Measurements from ENCODE around the gene RBP5. TPM values are rescaled to one million over a fixed set of nuclear protein-coding genes. Genes with fewer than 3 reads are reported as not detected.

The RBP5 gene, protein sequence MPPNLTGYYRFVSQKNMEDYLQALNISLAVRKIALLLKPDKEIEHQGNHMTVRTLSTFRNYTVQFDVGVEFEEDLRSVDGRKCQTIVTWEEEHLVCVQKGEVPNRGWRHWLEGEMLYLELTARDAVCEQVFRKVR
- not detected in 2 replicates for total RNA-seq

DNA sequence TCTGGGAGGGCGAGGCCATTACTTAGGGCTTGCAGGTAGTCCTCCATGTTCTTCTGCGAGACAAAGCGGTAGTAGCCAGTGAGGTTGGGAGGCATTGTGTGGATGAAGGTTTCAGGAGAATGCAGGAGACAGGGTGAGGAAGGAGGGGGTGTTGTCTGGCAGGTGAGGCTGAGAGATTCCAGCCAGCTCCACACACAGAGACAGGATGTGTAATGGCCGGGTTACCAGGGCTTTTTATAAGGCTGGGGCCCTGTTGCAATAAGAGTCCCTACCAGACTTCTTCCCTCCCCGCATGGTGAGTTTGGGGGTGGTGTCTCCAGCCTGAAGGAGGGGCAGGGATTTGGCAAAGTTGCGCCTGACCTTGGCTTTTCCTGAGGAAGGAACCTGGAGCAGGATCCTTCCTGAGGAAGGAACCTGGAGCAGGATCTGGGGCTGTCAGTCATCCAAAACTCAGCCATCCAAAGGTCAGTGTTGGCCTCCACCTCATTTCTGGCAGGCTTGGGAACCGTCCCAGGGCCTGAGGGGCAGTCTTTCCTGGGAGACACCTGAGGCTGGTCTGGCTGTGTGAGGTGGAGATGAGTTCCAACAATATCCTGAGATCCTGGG, at the start of gene RBP5:
RBP5 (minus strand) TSS at position 209 of the 606 bp plus-strand sequence; CDS start at position 95, 114 bp downstream.

DNA sequence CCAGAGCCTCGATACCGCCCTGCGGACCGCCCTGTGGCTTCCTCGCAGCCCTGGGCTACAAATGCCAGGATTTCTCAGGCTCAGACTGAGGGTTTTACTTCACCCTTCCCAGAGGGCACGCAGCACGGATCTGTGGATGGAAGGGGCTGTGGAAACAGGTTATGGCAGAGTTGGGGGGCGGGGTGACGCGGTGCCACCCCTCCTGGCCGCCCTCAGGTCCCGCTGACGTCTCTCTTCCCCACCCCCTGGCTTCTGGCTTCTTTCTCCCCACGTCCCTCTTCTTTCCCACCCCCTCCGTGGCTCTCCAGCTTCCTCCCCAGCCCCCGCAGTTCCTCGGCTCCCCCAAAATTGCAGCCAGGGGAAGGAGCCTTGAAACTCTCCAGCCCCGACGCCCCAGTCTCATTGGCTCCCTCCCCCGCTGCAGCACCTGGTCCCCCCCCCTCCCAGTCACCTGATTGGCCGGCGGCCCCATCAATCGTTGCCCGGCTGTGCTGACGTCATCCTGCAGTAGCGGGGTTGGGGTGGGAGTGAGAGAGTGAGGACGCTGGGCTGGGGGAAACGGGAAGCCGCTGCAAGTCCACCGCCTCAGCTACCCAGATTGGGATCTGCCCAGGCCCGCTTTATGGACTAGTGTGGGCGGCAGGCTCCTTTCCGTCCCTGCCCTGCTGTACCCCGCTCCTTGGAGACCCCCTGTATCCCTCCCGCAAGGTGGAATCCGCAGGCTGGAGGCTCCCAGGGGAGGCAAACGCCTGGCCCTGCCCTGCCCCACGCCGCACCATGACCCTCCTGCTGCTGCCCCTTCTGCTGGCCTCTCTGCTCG, 1.4 kb upstream of the RBP5 start, which contains the start of gene CLSTN3:
CLSTN3 (plus strand) TSS at position 500 of the 820 bp plus-strand sequence; CDS start at position 778, 278 bp downstream.

DNA sequence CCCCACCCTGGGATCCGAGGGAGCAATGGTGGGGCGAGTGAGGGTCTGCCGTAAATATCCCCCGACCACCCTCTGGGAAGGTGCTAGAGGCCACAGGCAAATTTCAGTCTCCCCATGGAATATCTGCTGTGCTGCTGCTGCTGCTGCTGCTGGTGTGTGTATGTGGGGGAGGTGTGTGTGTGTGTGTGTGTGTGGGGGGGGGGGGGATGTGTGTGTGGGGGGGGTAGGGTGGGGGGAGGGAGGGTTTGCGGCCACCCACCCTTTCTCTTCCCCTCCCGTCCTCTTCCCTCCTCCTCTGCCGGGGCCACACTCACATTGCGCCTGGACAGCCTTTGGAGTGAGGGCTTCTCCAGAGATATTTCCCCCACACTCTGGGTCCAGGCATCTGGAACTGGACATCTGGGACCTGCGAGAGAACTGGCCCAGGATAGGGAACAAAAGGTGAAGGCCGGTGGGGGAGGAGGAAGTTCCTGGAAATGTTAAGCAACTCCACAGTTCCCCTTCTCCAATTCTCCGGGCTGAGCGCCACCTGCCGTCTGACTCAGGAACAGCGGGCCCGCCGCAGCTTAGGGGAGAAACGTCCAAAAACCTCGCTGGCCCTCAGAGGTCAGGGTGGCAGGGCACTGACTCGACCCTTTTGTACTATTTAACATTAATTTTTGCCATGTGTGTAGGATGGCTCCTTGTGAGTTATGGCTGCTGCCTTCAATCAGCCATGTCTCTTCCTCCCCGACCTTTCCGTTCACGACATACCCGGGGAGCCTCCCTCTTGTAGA, 19.7 kb downstream of the RBP5 start, which contains the start of gene C1RL:
C1RL (minus strand) TSS at position 419 of the 776 bp plus-strand sequence; CDS start at position 385, 34 bp downstream.

DNA sequence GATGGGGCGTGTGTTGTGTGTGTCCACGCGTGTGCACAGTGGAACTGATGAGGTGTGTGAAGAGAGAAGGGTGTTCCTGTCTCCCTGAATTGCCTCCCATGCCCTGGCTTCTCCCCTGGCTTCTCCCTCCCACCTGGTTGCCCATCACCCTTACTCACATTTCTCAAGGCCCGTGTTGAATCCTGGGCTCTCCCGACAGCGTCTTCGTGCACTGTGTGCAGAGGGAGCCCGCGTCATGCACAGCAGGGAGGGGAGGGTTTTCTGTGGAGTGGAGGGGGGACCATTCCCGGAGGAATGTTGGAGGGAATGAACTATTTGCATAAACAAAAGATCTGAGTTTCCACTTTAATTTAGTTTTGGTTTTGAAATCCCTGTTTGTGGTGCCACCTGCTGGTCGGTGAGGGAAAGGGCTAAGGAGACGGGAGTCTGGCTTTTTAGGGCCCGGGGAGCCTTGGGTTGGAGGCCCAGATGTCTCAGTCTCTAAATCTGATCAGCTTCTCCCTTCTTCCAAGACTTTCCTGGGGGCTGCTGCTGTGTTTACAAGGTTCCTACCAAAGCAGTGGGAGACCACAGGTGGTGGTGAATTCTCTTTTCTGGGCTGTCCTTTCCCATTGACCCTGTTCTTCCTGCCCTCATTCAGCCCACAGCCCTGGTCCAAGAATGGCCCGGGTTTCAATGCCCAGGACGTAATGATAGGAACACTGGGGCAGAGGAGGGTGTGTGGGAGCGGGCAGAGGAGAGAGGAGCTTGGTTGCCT, 36.3 kb downstream of the RBP5 start, which contains the start of gene C1R:
C1R (minus strand) TSS at position 217 of the 757 bp plus-strand sequence; CDS start at position 160, 57 bp downstream.

Other genes starting within 250 kb of the RBP5 start
- gene LRRC23, start 224.1 kb downstream of the RBP5 start, total RNA-seq = 7.5 and 11.8 TPM in 2 replicates
- gene ENO2, start 214.3 kb downstream of the RBP5 start, total RNA-seq = 16.0 and 17.5 TPM in 2 replicates
- gene ATN1, start 200.9 kb downstream of the RBP5 start, total RNA-seq = 34.4 and 55.0 TPM in 2 replicates
- gene RNU7-1, start 185.1 kb downstream of the RBP5 start, total RNA-seq = not detected in 2 replicates
- 147 and 190 TPM in 2 replicates for gene C12orf57, start 184.9 kb downstream of the RBP5 start, total RNA-seq
- 9.6 and 21.9 TPM in 2 replicates for gene PTPN6, start 177.5 kb downstream of the RBP5 start, total RNA-seq
- gene PHB2, start 158.2 kb downstream of the RBP5 start, total RNA-seq = 391 and 420 TPM in 2 replicates
- gene EMG1, start 158.0 kb downstream of the RBP5 start, total RNA-seq = 26.1 and 66.8 TPM in 2 replicates
- gene LPCAT3, start 110.4 kb downstream of the RBP5 start, total RNA-seq = 32.1 and 47.4 TPM in 2 replicates
- 0.49 and 6.1 TPM in 2 replicates for gene C1S, start 68.2 kb downstream of the RBP5 start, total RNA-seq
- 6.5 and 53.5 TPM in 2 replicates for gene C1R, start 36.4 kb downstream of the RBP5 start, total RNA-seq
- 9.9 and 49.9 TPM in 2 replicates for gene C1RL, start 19.7 kb downstream of the RBP5 start, total RNA-seq
- gene CLSTN3, start 1.5 kb upstream of the RBP5 start, total RNA-seq = 22.0 and 71.5 TPM in 2 replicates
- gene PEX5, start 60.8 kb upstream of the RBP5 start, total RNA-seq = 16.9 and 24.8 TPM in 2 replicates
- gene ACSM4, start 175.2 kb upstream of the RBP5 start, total RNA-seq = not detected in 2 replicates

Measured in mesangial cell (primary cell).